ENCODE measurements around the gene KRT8. TPM values are rescaled to one million over a fixed set of nuclear protein-coding genes. Genes with fewer than 3 reads are reported as not detected.

Gene KRT8
- total RNA-seq, 1 donor = 57.0 TPM

DNA sequence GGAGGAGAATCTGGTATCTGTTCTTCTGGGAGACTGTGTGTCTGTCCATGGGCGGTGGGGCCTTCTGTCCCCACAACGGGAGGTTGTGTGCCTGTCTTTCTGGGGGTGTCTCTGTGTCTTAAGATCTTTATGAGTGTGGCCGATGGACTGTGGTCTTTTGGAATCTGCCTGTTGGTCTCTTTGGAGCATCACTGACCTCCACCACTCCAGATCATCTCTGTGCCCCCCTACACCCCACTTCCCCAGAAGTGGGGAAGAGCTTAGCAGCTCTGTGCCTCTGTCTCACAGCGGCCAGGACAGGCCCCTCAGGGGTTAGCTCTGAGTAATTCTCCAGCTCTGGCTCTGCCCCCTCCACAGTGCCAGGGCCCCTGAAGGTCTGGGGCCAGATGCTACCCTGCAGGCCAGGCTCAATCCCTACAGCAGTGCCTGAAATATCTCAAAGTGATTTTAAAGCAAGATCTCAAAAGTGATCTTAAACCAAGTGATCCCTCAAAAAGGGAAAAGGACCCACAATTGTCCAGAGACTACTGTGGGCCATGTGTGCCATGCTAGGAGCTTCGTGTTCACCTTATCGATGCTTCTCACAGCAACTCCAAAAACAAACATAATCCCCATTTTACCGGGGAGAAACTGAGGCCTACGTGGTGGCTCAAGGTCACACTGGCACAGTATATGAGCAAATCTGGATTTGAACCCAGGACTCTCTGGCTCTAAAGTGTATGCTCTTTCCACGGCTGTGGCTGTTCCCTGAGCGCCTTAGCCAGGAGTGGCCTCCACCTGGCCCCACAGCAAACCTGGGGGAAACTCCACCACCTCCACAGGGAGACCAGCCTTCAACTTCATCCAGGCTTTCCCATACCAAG lies 30.1 kb downstream of the KRT8 start:
- TF ChIP-seq, protein P1, sequence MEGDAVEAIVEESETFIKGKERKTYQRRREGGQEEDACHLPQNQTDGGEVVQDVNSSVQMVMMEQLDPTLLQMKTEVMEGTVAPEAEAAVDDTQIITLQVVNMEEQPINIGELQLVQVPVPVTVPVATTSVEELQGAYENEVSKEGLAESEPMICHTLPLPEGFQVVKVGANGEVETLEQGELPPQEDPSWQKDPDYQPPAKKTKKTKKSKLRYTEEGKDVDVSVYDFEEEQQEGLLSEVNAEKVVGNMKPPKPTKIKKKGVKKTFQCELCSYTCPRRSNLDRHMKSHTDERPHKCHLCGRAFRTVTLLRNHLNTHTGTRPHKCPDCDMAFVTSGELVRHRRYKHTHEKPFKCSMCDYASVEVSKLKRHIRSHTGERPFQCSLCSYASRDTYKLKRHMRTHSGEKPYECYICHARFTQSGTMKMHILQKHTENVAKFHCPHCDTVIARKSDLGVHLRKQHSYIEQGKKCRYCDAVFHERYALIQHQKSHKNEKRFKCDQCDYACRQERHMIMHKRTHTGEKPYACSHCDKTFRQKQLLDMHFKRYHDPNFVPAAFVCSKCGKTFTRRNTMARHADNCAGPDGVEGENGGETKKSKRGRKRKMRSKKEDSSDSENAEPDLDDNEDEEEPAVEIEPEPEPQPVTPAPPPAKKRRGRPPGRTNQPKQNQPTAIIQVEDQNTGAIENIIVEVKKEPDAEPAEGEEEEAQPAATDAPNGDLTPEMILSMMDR (IDR thresholded peaks at IDR 0.05; ENCODE audit: insufficient read depth, low read depth, low read length) = no peak
- no peak for DNase-seq (ENCODE audit: low read depth)
- peak overlapping the region; percentile 38 for H3K4me3 ChIP-seq (ENCODE audit: low read depth, low read length)

DNA sequence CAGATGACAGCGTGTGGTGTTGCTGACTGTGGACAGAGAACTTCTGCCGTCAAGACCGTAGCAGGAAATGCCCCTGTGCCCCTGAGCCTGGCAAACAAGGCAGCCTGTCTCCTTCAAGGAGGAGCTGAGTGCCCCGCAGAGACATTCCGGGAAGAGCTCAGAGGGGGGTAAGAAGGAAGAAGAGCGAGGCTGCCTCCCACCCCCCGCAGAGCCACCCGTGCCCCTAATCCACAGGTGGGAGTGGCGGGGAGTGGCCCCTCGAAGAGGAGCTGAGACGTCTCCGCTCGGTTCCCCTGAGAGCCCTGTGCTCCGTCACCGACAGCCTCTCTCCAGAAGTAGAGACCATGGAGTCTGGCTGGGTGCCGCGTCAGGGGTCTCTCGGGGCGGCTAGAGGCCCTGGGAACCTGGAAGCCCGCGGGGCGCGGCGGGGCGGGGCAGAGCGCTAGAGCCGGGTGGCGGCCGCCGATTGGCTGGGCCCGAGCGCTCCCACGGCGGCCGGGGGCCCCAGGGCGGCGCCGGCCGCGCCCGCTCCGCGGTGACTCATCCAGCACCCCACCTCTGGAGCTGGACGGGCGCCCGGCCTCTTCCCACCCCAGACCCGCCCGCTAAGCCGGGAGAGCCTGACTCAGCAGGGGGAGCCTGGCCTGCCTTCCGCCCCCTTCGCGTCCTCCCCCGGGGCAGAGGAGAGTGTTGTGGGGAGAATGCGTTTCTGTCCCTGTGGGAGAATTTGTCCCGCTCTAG lies 30.9 kb downstream of the KRT8 start:
- peak; percentile 96 for DNase-seq (ENCODE audit: low read depth)
- TF ChIP-seq, protein P1 (IDR thresholded peaks at IDR 0.05; ENCODE audit: insufficient read depth, low read depth, low read length) = no peak
- peak overlapping the region; percentile 59 for H3K4me3 ChIP-seq (ENCODE audit: low read depth, low read length)

DNA sequence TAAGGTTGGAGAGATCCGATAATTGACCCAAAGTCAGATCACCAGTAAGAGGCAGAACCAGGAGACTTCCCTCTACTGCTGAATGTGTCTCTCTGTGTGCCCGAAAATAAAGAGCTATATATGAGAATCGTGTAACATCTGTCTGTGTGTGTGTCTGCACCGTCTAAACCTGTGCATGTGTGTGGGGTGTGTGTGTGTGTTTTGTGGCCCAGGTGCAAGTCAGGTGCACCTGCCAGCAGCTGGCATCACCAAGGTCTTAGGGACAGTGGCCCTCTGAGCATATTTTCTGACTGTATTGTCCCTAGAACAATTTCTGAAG lies 31.4 kb downstream of the KRT8 start:
- TF ChIP-seq, protein P1 (IDR thresholded peaks at IDR 0.05; ENCODE audit: insufficient read depth, low read depth, low read length) = no peak
- no peak for DNase-seq (ENCODE audit: low read depth)
- peak overlapping the region; percentile 59 for H3K4me3 ChIP-seq (ENCODE audit: low read depth, low read length)

DNA sequence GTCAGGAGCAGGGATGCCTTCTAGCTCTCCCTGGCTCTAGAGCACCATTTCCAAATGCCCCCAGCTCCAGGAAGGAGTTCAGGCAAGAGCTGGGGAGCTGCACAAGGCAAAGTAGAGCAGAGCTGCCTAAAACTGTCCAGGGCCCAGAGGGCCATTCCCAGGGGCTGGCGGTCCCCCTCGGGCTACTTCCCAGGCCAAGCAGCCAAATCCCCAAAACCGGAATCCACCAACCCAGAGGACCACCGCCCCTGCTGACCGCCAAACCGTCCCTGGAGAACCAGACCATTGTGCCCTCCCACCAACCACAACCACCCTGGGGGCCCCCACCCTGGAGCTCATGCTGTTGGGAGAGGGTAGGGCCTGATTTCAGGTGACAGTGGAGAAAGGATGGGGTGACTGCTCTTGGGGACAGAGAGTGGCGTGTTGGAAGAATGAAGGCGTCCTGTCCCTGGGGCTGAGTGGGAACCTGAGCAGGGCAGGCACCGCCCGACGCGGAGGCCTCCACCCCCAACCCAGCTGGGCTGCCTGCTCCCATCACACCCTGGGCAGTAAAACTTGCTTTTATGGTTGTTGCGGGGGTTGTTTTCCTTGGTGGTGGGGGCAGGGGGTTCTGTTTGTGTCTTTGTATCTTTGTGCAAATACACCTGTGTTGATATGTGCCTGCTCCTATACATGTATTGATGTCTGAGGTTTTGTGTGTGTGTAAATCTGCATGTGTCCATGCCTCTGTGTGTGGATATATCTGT lies 32.1 kb downstream of the KRT8 start:
- no peak for DNase-seq (ENCODE audit: low read depth)
- TF ChIP-seq, protein P1 (IDR thresholded peaks at IDR 0.05; ENCODE audit: insufficient read depth, low read depth, low read length) = no peak
- H3K4me3 ChIP-seq (ENCODE audit: low read depth, low read length) = no peak overlapping the region

DNA sequence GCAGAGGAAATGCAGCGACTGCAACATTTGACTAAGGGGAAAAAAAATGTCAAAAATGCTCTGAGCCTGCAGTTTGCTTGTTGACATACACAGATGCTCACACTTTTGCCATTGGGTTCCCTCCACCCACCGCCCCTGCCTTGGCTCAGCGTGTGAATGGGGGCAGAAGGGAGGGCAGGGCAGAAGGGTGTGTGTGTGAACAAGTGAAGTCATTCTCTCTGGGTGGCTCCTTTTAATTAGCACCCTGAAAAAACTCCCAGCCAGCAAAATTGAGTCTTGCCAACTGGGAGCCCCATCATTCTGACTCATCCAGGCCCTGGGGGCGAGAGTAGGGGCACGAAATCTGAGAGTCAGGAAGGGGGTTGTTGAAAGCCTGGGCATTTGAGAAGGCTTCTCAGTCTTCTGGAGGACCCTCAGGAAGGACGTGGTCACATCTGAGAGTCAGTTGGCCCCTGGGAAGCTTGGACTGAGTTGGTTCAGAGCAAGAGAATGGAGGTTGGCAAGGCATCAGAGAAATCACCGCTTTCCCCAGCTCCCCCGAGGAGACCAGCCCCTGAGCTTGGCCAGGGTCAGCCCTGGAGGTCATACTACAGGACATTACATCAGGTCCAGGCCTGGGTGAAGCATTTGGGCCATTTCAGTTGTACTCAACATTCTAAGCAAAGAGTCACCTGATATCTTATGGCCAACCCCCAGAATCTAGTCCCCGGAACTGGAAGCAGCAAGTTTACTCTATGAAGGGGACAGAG lies 33.4 kb downstream of the KRT8 start:
- TF ChIP-seq, protein P1 (IDR thresholded peaks at IDR 0.05; ENCODE audit: insufficient read depth, low read depth, low read length) = no peak
- peak; percentile 92 for DNase-seq (ENCODE audit: low read depth)
- H3K4me3 ChIP-seq (ENCODE audit: low read depth, low read length) = no peak overlapping the region
